GM23248 (cell line): ENCODE results near the gene DTX1. TPM values are rescaled to one million over a fixed set of nuclear protein-coding genes. Genes with fewer than 3 reads are reported as not detected.

Experiments
- DNase-seq: peaks from one replicate; pipeline ENCODE4 v3.0.0-alpha.2; 2015
- H2AFZ ChIP-seq: fragments of 200-600 bp; sonication (generic); 2 replicates; pipeline ENCODE4 v1.6.1; 2016; ENCODE audit warnings: antibody characterized with exemption
- H3F3A ChIP-seq: fragments of 200-600 bp; sonication (generic); 2 replicates; pipeline ENCODE4 v1.6.1; 2016; ENCODE audit warnings: mild to moderate bottlenecking, antibody characterized with exemption, mixed run types; ENCODE audit not compliant: insufficient read depth
- H3K27ac ChIP-seq: fragments of 200-600 bp; sonication (generic); 2 replicates; pipeline ENCODE4 v1.5.1; 2016; ENCODE audit warnings: mild to moderate bottlenecking
- H3K27me3 ChIP-seq: fragments of 200-600 bp; sonication (generic); replicated peaks from 2 replicates; pipeline ENCODE4 v1.6.1; 2016; ENCODE audit warnings: mild to moderate bottlenecking; ENCODE audit not compliant: insufficient read depth
- H3K36me3 ChIP-seq: fragments of 200-600 bp; sonication (generic); 2 replicates; pipeline ENCODE4 v1.6.1; 2016; ENCODE audit warnings: low read depth, mild to moderate bottlenecking
- H3K4me1 ChIP-seq: fragments of 200-600 bp; sonication (generic); 2 replicates; pipeline ENCODE4 v1.6.1; 2016; ENCODE audit warnings: mild to moderate bottlenecking; ENCODE audit not compliant: insufficient read depth
- H3K4me2 ChIP-seq: fragments of 200-600 bp; sonication (generic); one replicate; pipeline ENCODE4 v1.6.1; 2016; ENCODE audit warnings: mild to moderate bottlenecking; ENCODE audit not compliant: unreplicated experiment
- H3K4me3 ChIP-seq: fragments of 200-600 bp; sonication (generic); 2 replicates; pipeline ENCODE4 v1.5.1; 2016; ENCODE audit warnings: mild to moderate bottlenecking
- H3K79me2 ChIP-seq: fragments of 200-600 bp; sonication (generic); 2 replicates; pipeline ENCODE4 v1.6.1; 2016; ENCODE audit warnings: mild to moderate bottlenecking; ENCODE audit not compliant: insufficient read depth
- H3K9ac ChIP-seq: fragments of 200-600 bp; sonication (generic); 2 replicates; pipeline ENCODE4 v1.6.1; 2016; ENCODE audit warnings: mild to moderate bottlenecking
- H3K9me2 ChIP-seq: fragments of 200-600 bp; sonication (generic); 2 replicates; pipeline ENCODE4 v1.6.1; 2016; ENCODE audit warnings: mixed run types, mild to moderate bottlenecking, moderate library complexity; ENCODE audit not compliant: insufficient read depth
- H3K9me3 ChIP-seq: fragments of 200-600 bp; sonication (generic); one replicate; pipeline ENCODE4 v1.6.1; 2017; ENCODE audit warnings: low read depth
- H4K20me1 ChIP-seq: fragments of 200-600 bp; sonication (generic); 2 replicates; pipeline ENCODE4 v1.6.0; 2016; ENCODE audit not compliant: insufficient read depth
- EZH2 ChIP-seq: fragments of 200-600 bp; sonication (generic); IDR thresholded peaks from 2 replicates; pipeline ENCODE4 v1.6.1; 2018; ENCODE audit warnings: antibody characterized with exemption, mild to moderate bottlenecking; ENCODE audit not compliant: insufficient read depth, poor library complexity, severe bottlenecking
- EZH2phosphoT487 ChIP-seq: fragments of 200-600 bp; sonication (generic); IDR thresholded peaks from 2 replicates; pipeline ENCODE4 v1.6.1; 2018; ENCODE audit warnings: antibody characterized with exemption, moderate library complexity, mild to moderate bottlenecking, low read depth; ENCODE audit not compliant: insufficient read depth
- WGBS, 2 experiments: methylation state at CpG; one replicate each; pipeline ENCODE4 v1.1.6; 2015 to 2017; ENCODE audit warnings: low lambda C conversion rate in 2 of 2, low coverage in 1 of 2; ENCODE audit errors: missing lambda C conversion rate in 2 of 2; 5-methylcytosine and 5-hydroxymethylcytosine counted together
- in situ Hi-C: fragments of 300-500 bp; cut with MboI; formaldehyde crosslinking; loops from 2 replicates; pipeline ENCODE4 v1.15.0; 2020
- polyA plus RNA-seq: library from polyadenylated mRNA; unstranded; fragments of >200 nt; fragmentation: Nextera tagmentation; extraction: Ambion mirVana; gene quantifications from 2 replicates; pipeline ENCODE4 v1.2.1, GENCODE V29; 2016
- total RNA-seq: library from RNA; depleted of rRNA; stranded (reverse); fragments of >200 nt; shearing (Covaris generic); gene quantifications from 2 replicates; pipeline ENCODE4 v1.2.3, GENCODE V29; 2014

DTX1 gene
- total and polyA plus RNA-seq, 2 experiments from 2014 or later, result not detected

DNA sequence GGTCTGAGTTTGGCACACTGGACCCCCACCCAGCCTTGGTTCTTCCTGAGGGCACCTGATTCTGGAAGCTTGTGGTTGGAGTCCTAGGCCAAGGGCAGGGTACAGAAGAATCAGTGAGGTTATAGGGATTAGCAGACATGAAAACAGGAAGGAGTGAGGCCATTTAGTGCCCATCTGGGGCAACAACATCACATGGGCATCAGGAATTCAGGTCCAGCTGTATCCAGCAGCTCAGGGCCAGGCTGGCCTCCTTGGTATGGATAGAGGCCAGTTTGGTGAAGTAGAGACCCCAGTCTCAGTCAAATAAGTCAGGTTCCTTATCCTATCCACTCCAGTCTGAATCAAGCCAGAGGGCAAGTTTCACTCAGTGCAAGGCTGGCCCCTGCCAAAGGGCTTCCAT is 42.8 kb downstream of the DTX1 start:
- TF ChIP-seq EZH2phosphoT487, result no peak
- TF ChIP-seq EZH2, result no peak
- Histone ChIP-seq H3K4me2 (no peak overlapping the region), H3K79me2 (no peaks in the 10 kb centered on the region), H4K20me1 (no peaks in the 10 kb centered on the region), H3K9me2 (no peaks in the 10 kb centered on the region), H3K27ac (no peak overlapping the region), H3K9ac (no peak overlapping the region), H2AFZ (no peak overlapping the region), H3F3A (no peaks in the 10 kb centered on the region), H3K36me3 (no peaks in the 10 kb centered on the region), H3K9me3 (no peaks in the 10 kb centered on the region), H3K4me3 (no peak overlapping the region), H3K4me1 (no peaks in the 10 kb centered on the region), H3K27me3 (no peaks in the 10 kb centered on the region)
- DNase-seq, result no peak
- in situ Hi-C loops, result no loop called here

DNA sequence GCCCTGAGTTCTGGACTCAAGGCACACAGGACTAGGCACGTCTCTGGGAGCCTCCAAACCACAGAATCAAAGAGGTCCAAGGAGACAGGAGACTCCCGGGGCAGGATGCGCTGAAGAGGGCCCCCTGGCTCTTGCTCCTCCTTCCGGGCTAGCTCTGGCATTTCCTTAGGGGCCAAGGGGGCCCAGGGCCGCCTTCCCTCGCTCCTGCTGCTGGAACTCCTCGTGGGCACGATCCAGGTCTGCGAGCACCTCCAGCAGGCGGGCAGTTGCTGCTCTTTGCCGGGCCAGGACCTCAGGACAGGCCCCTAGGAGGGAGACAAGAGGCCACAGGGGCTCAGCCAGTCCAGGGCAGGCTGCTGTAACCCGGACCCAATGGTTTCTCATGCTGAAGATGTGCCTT is 43.2 kb downstream of the DTX1 start:
- Histone ChIP-seq H3K27me3 (no peaks in the 10 kb centered on the region), H3K27ac (no peak overlapping the region), H3K9me2 (no peaks in the 10 kb centered on the region), H3K9ac (no peak overlapping the region), H2AFZ (no peak overlapping the region), H4K20me1 (no peaks in the 10 kb centered on the region), H3K36me3 (no peaks in the 10 kb centered on the region), H3K4me2 (no peak overlapping the region), H3K9me3 (no peaks in the 10 kb centered on the region), H3K79me2 (no peaks in the 10 kb centered on the region), H3K4me1 (no peaks in the 10 kb centered on the region), H3K4me3 (no peak overlapping the region), H3F3A (no peaks in the 10 kb centered on the region)
- WGBS, 2 experiments, result 51 to 53% methylated on average over 12 of the region's 12 CpGs
- no peak for TF ChIP-seq EZH2phosphoT487
- TF ChIP-seq EZH2, result no peak
- in situ Hi-C loops, result no loop called here
- no peak for DNase-seq

DNA sequence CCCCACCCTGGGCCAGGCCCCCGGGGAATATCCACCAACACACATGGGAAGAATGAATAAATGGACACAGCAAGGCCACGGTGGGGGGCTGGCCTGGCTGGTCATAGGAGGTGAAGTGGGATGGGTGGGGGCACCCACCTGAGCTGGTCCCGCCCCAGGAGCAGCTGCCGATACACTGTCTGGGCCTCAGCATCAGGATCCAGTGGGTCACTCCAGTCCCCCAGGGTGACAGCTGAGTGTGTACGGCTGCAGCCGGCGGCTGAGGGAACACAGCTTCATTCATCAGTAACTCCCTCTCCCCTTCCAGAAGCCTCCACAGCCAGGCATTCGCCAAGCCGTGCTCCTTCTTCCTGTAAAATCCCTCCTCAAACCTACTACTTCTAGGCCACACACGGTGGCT is 45.2 kb downstream of the DTX1 start:
- no peak for DNase-seq
- H3K4me1 ChIP-seq, result no peaks in the 10 kb centered on the region
- H3K27me3 ChIP-seq, result no peaks in the 10 kb centered on the region; the same call in 1 of the 2 replicates
- in situ Hi-C loops, result no loop called here
- WGBS, 2 experiments, result 78% methylated on average over 8 to 9 of the region's 10 CpGs
- H4K20me1 ChIP-seq, result no peaks in the 10 kb centered on the region
- H3K79me2 ChIP-seq, result no peaks in the 10 kb centered on the region
- no peak overlapping the region for H3K9ac ChIP-seq
- TF ChIP-seq EZH2phosphoT487, result no peak
- TF ChIP-seq EZH2, result no peak
- no peaks in the 10 kb centered on the region for H3K36me3 ChIP-seq
- H3K27ac ChIP-seq, result no peak overlapping the region
- H3F3A ChIP-seq, result no peaks in the 10 kb centered on the region
- no peaks in the 10 kb centered on the region for H3K9me3 ChIP-seq
- H3K4me3 ChIP-seq, result no peak overlapping the region
- no peak overlapping the region for H2AFZ ChIP-seq
- no peak overlapping the region for H3K4me2 ChIP-seq
- no peaks in the 10 kb centered on the region for H3K9me2 ChIP-seq

DNA sequence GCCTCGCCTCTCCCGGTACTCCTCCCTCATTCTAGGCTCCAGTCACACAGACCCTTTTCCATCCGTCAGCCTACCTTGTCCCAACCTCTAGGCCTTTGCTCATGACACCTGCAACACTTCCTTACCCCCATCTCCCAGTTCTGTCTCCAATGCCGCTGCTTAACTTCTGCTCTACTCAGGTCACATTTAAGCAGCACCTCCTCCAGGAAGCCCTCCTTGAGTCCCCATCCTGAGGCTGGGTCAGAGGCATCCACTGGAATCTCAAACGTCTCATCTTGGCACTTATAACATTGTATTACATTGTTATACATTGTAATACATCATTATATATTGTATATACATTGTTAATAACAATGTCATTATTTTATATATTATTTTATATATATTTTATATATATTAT is 46.3 kb downstream of the DTX1 start:
- Histone ChIP-seq H2AFZ (no peak overlapping the region), H4K20me1 (no peaks in the 10 kb centered on the region), H3K4me1 (no peaks in the 10 kb centered on the region), H3K27me3 (no peaks in the 10 kb centered on the region; the same call in 1 of the 2 replicates), H3K79me2 (no peaks in the 10 kb centered on the region), H3K4me3 (no peak overlapping the region), H3K9me2 (no peaks in the 10 kb centered on the region), H3K36me3 (no peaks in the 10 kb centered on the region), H3K27ac (no peak overlapping the region), H3K9me3 (no peaks in the 10 kb centered on the region), H3K9ac (no peak overlapping the region), H3F3A (no peaks in the 10 kb centered on the region), H3K4me2 (no peak overlapping the region)
- WGBS, 2 experiments, result 70 to 72% methylated on average over 5 of the region's 5 CpGs
- no peak for DNase-seq
- TF ChIP-seq EZH2phosphoT487 (no peak), EZH2 (no peak)
- in situ Hi-C loops, result no loop called here
